ENCODE measurements around the gene PNKD.

- TF ChIP-seq POLR2AphosphoS5 (IDR thresholded peaks at IDR 0.05; ENCODE audit: low read depth, low read length) (no peak; the same call in 1 of the 2 replicates), POLR2A (IDR thresholded peaks at IDR 0.05; ENCODE audit: borderline replicate concordance, extremely low read depth, insufficient read depth, insufficient read length) (no peak), CTCF (IDR thresholded peaks at IDR 0.05 in 2 of 3, conservative IDR thresholded peaks at IDR 0.05 in 1 of 3; ENCODE audit: borderline replicate concordance in 1 of 3, insufficient read depth in 1 of 3, low read depth in 2 of 3, low read length in 2 of 3) (no peak), ATF3 (IDR thresholded peaks at IDR 0.05) (no peak), EZH2phosphoT487 (IDR thresholded peaks at IDR 0.05; ENCODE audit: borderline replicate concordance) (no peak), SRF (IDR thresholded peaks at IDR 0.05; ENCODE audit: low read depth) (no peak)
Observed at GRCh38 chr2:218274586-218274985, 4.3 kb downstream of the PNKD start.
